Stimulated activated CD4-positive, alpha-beta T cell treated with anti-CD3 and anti-CD28 coated beads, Interleukin-4, amount 100 ng/mL, for 48 hours (primary cell): Measurements from ENCODE around the gene FGF7.
"Not testable (repeated sequence)": the region's sequence is repeated elsewhere in the genome, so short reads cannot be mapped to it uniquely, and the experiment has no call there.

ENCODE experiments used
- DNase-seq, 2 donors: peaks; one replicate each; pipeline ENCODE4 v3.0.0-alpha.2; 2020; ENCODE audit warnings: low read depth in 2 of 2

The FGF7 gene

GRCh38 chr15:49423021-49423420, at the start of gene FGF7:
FGF7 (plus strand) TSS chr15:49423242; CDS start chr15:49424298, 1,056 bp downstream.
- DNase-seq = no peak

- DNase-seq = no peak
Measured at GRCh38 chr15:49379996-49380395, 43.0 kb upstream of the FGF7 start.

- DNase-seq = no peak
Measured at GRCh38 chr15:49380912-49381311, 42.1 kb upstream of the FGF7 start.

- DNase-seq = no peak
Measured at GRCh38 chr15:49382394-49382793, 40.6 kb upstream of the FGF7 start.

- no peak for DNase-seq
Measured at GRCh38 chr15:49383266-49383665, 39.8 kb upstream of the FGF7 start.

- DNase-seq = no peak
Measured at GRCh38 chr15:49387471-49387870, 35.6 kb upstream of the FGF7 start.

GRCh38 chr15:49402515-49403296, 20.3 kb upstream of the FGF7 start:
- DNase-seq = not testable (repeated sequence)

GRCh38 chr15:49406352-49407118, 16.5 kb upstream of the FGF7 start:
- DNase-seq = no peak

GRCh38 chr15:49410641-49411040, 12.4 kb upstream of the FGF7 start:
- DNase-seq = no peak

- DNase-seq = no peak
Measured at GRCh38 chr15:49412797-49413196, 10.2 kb upstream of the FGF7 start.

GRCh38 chr15:49415149-49415548, 7.9 kb upstream of the FGF7 start:
- no peak for DNase-seq

- no peak for DNase-seq
Measured at GRCh38 chr15:49415638-49416037, 7.4 kb upstream of the FGF7 start.

- no peak for DNase-seq
Measured at GRCh38 chr15:49418811-49419210, 4.2 kb upstream of the FGF7 start.

GRCh38 chr15:49421991-49422390, 1.1 kb upstream of the FGF7 start:
- peak; percentile 0 to 4 for DNase-seq

- no peak for DNase-seq
Measured at GRCh38 chr15:49423901-49424550, 984 bp downstream of the FGF7 start.

- no peak for DNase-seq
Measured at GRCh38 chr15:49424954-49425353, 1.9 kb downstream of the FGF7 start.

GRCh38 chr15:49427372-49427771, 4.3 kb downstream of the FGF7 start:
- DNase-seq = no peak

GRCh38 chr15:49428409-49429095, 5.5 kb downstream of the FGF7 start:
- no peak for DNase-seq

- DNase-seq = no peak
Measured at GRCh38 chr15:49430046-49430445, 7.0 kb downstream of the FGF7 start.

GRCh38 chr15:49435174-49435573, 12.1 kb downstream of the FGF7 start:
- DNase-seq = no peak

- DNase-seq = no peak
Measured at GRCh38 chr15:49436751-49437150, 13.7 kb downstream of the FGF7 start.
